Spleen (tissue), 7 donors: ENCODE measurements around the gene GAL3ST2.

ENCODE experiments used
- CTCF ChIP-seq, 11 experiments: fragments of 200-600 bp in 7 of 11; fragments of 450-650 bp in 4 of 11; sonication (generic) in 4 of 11; IDR thresholded peaks in 8 of 11; conservative IDR thresholded peaks in 3 of 11; 1 replicate in 7 of 11; 2 replicates in 4 of 11; pipeline versions ENCODE4 v1.4.0 to v1.8.0; 2016 to 2021; ENCODE audit warnings: antibody characterized with exemption in 11 of 11, inconsistent platforms in 4 of 11, mild to moderate bottlenecking in 1 of 11
- POLR2A ChIP-seq, 3 donors: fragments of 450-650 bp; IDR thresholded peaks; one replicate each; pipeline ENCODE4 v1.5.1; 2017; ENCODE audit warnings: antibody characterized with exemption in 3 of 3, mild to moderate bottlenecking in 1 of 3
- POLR2AphosphoS5 ChIP-seq, 3 donors: sonication (generic); formaldehyde crosslinking; IDR thresholded peaks; one replicate each; pipeline ENCODE4 v1.5.1; 2017; ENCODE audit warnings: antibody characterized with exemption in 3 of 3
- donor health status: DM: no; HTN: no; CAD: no; lungs with moderate emphysema.
- donor health status: DM: no; HTN: no; CAD: no.
- donor health status: DM: no; HTN: no; CAD: no.

GRCh38 chr2:241728000-241728399 lies 48.6 kb upstream of the GAL3ST2 start:
- TF ChIP-seq POLR2AphosphoS5 (IDR thresholded peaks at IDR 0.05) = no peak
- TF ChIP-seq POLR2A (IDR thresholded peaks at IDR 0.05) = no peak
- no peak for TF ChIP-seq CTCF (IDR thresholded peaks at IDR 0.05 in 8 of 11, conservative IDR thresholded peaks at IDR 0.05 in 3 of 11)
